HG03103 (cell line): ENCODE data around the gene FAHD2A.
"Not testable (repeated sequence)": the region's sequence is repeated elsewhere in the genome, so short reads cannot be mapped to it uniquely, and the experiment has no call there.

Experiments
- ATAC-seq: cut with Tn5 transposase; IDR thresholded peaks from one replicate; pipeline ENCODE4 v1.9.1; 2021; ENCODE audit warnings: low read depth; ENCODE audit not compliant: unreplicated experiment

Gene FAHD2A

DNA sequence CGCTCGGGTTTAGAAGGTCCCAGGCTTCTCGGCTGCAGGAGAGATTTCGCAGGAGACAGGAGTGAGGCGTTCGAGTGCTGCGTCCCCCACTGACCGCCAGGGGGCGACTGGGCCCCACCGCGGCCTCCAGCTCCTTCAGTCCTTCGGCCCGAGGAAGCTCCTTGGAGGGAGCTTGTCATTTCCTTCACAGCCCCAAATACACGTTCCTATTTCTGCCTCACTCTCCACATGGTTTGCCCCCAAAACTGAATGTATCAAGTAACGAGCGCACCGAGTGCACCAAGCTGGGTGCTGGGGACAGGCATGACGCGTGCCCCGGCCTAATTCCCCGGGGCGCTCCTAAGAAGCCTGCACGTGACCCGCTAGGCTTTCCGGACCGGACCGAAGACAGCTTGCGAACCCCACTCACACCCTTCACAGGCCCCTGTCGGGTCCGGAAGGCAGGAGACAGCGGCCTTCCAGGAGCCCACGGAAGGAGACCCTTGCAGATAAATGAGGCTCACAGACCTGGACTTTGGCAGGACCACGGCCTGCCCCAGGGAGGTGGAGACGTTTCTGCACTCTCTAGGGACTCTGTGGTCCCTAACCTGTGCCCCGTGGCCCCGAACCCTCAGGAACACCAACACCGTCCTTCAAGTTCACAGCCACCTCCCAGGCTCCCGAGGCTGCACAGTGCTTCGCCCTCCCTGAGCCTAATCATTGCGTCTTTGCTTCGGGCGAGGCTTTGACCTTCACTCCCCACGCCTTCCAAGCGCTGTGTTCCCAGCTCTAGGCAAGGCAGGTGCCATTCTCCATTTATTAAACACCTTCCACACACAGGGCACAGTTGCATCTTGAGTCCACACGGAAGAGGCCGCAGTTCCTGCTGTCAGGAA lies 13.0 kb upstream of the FAHD2A start:
- peak; percentile 61 for ATAC-seq

DNA sequence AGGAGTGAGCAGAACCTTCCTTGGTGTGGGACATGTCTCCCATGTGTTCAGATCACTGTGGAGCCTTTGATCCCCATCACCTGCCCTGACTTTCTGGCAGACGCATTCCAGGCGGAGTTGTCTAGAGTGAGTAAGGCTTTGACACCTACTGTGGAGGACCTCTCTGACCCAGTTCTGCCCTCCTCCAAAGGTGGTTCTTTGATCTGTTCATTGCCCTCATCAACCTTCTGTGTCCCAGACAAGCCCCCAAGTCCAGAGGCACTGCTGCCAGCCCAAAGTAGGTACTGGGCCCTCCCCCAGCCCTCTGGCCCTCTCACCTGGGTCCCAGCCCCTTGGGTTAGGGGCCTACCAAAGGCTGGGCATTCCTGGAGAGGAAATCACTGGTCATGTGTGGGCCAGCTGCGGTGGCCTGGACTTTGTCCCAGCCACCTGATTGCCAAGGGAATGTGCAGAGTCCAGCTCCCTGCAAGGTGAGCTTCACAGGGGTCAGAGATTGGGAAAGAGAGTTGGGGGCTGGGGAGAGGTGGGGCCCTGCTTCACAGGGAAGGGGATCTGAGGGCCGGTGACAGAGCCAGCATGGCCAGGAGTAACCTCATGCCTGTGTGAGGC lies 12.1 kb upstream of the FAHD2A start:
- no peak for ATAC-seq

DNA sequence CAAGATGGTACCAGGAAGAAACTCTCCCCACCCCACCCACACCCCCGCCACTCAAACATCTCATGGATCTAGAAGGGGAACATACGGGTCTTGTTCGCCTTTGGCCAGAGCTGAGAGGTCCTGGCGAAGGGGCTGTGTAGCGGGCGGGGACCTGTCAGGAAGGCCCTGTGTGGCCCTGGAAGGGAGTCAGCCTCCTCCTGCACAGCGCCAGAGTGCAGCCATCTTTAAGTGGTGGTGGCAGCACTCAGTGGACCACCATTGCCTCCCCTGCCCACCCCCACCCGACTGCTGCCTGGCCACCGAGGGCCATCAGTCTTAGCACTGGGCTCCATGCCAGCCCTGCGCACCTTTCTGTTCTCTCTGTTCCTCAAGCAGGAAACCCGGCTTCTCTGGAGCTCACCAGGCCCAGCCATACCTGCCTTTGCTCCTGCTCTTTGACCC lies 11.6 kb upstream of the FAHD2A start:
- no peak for ATAC-seq

DNA sequence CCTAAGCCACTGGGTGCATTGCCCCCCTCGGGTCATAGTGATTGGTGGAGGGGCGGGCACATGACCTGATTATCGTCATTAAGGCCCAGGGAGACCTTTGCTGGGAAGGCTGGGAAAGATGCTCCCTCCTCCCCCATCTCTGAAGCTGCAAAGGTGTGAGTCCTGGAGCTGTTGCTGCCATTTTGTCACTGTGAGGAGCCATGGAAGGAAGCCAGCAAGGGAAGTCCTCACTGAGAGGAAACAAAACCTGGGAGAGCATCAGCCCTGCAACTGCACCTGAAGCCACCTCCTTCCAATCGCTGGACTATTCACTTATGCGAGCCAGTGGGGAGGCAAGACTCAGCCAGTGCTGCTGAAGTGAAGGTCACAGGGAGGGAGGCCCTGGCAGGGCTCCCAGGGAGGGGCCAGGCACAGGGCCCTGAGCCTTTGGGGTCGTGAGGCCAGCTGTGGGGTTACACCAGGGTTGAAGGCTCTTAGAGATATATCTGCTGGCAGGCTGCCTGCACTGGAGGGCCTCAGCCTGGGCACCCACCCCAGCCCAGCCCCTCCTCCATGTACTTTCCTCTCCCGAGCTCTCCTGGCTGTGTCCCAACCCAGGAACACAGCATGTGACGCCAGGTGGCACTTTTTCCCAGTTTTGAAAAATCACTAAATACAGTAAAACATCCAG lies 10.7 kb upstream of the FAHD2A start:
- no peak for ATAC-seq

DNA sequence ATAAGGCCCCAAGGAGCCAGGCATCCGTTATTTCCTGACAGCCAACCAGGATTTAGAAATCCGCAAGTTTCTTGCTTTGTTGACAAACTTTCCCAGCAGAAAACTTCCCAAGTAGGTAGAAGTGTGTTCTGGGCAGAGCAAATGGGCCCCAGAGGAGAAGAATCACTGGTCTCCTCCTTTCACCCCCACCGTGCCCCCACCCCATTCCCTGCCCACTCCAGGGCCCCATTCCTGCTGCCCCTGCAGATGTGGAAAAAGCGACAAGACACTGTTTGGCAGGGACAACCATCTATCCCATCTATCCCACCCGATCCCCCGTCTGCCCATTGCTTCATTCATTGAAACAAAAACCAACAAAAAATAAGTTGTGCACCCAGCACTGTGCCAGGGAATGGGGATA lies 10.2 kb upstream of the FAHD2A start:
- ATAC-seq: no peak

DNA sequence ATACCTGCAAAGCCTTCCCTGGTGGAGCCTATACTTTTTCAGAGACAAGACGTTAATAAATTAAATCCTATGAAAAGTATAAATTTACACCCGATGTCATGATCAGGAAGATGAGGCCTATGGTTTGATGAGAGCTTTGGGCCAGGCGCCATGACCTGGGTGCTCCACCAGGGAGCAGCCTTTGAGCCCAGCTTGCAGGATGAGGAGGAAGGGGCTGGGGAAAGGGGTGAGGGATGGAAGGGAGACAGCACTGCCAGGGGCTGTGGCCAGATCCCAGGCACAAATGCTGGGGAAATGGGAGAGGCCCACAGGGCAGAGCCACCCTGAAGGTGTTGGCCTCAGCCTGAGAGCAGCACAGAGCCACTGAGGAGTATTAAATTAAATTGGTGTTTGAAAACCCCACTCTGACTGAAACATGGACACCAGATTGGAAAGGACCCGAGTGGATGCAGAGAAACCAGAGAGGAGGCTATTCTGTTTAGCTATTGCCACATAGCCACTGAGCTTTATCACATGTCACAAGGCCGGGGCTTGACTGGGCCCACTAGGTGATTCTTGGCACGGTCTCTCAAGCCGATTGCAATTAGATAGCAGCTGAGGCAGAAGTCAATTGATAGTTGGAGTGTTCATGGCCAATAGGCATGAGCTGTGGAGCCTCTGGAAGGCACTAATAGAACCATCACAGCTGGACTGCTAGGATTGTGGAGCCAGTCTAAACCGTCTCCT lies 9.6 kb upstream of the FAHD2A start:
- no peak for ATAC-seq

DNA sequence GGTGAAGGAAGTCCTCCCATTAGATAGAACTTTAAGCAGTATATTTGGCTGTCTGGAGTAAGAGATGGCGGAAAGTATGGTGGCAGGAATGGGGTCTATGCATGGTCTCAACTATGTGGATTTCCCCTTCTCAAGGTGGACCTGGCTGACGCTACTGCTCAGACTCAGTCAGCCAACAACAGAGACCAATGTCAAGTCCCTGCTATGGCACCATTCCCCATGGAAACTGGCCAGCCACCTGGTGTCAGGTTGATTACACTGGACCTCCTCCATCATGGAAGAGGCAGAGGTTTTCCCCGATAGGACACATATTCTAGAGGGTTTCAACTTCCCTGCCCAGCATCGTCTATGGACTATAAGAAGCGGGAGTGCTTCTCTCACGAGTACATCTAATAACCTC lies 8.6 kb upstream of the FAHD2A start:
- ATAC-seq: no peak

DNA sequence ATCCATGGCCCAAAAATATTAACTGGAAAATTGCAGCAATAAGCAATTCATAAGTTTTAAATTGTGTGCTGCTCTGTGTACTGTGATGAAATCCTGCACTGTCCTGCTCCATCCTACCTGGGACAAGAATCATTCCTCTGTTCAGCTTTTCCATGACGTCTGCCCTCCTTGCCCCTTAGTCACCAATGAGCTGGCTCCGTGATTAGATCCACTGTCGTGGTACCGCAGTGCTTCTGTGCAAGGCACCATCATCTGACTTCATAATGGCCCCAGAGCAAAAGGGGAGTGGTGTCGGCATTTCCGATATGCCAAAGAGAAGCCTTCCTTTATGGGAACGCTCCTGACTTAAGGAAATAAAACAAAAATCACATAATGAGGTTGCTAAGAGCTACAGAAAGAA lies 3.4 kb upstream of the FAHD2A start:
- ATAC-seq: no peak

DNA sequence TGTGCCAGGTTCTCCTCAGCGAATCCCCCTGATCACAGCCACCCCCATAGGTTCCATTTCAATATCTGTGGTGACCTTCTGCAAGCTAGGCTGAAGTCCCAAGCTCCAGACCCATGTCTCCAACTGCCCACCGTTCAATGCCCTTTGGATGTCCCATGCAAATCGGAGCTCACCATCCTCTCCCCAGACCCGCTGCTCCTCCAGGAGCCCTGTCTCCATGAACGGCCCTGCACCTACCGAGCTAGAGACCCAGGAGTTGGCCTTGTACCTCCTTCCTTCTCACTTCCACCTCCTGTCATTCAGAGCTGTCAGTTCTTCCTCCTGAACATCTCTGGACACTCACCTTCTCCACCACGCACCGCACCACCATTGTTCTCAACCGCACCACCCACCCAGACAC lies 1.0 kb upstream of the FAHD2A start:
- no peak for ATAC-seq

DNA sequence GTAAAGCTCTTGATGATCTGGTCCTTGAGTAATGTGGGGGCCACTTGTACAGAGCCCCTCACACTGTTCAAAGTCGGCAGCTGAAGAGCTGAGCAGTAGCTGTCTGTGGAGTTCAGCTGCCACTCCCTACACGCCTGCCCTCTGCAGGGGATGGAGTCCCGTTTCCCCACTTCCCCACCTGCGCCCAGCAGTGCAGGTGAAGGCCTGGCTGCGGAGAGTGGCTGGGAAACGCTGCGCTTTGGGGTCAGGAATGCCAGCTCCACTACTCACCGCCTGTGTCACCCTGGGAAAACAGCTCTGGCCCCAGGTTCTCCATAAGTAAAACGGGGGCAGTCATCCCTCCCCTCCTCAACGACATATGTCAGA lies 521 bp upstream of the FAHD2A start:
- ATAC-seq: peak; percentile 11

DNA sequence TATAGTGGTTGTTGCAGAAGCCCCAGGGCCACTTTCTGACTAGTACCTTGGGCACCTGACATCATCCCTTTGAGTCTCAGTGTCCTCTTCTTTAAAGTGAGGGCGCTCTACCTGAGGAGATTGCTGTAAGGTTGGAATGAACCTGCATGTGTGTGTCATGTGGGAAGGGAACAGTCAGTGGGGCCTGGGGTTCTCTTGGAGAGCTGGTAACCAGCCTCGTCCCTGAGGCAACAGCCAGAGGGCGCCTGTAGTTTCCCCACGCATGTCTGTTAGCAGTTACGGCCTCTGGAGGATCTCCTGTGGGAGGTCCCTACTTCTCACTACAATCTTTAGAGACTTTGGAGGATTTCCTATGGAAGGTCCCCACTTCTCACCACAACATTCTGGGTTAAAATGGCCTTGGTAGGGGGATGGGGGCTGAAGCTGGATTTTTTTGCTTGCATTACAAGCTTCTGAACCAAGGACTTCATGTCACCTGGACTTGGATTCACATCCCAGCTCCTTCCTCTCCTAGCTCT lies 755 bp downstream of the FAHD2A start:
- not testable (repeated sequence) for ATAC-seq

DNA sequence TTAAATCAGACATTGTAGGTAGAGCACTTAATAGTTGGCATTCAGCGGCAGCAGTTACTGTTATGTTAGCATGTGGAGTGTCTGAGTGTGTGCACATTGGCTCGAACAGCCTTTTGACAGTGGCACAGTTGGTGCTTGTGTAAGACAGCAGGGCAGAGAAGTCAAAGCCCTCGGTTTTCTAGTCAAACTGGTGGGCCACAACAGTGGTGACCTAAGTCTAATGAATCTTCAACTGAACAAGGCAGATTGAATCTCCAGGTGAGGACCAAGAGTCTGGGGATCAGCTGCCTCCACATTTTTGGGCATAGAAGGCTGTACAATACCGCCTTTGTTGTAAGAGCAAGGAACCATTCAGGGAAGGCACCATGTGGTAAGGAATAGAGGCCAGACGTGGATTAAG lies 1.3 kb downstream of the FAHD2A start:
- not testable (repeated sequence) for ATAC-seq

DNA sequence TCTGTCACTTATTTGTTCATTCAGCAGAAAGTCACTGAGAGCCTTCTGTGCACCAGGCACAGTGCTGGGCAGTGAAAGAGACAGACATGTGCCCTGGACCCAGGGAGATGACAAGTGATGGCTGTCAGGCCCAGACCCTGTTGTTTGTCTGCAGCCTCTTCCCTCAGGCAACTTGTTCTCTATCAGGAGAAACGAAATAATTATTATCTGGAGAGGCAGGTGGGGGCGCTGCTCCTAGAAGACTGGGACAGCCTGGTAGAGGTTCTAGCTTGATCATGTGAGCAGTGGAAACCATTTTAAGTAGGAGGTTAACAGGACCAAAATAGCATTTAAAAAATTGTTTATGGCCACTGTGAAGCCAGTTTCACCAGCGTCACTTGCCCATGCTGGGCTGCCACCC lies 2.2 kb downstream of the FAHD2A start:
- not testable (repeated sequence) for ATAC-seq

DNA sequence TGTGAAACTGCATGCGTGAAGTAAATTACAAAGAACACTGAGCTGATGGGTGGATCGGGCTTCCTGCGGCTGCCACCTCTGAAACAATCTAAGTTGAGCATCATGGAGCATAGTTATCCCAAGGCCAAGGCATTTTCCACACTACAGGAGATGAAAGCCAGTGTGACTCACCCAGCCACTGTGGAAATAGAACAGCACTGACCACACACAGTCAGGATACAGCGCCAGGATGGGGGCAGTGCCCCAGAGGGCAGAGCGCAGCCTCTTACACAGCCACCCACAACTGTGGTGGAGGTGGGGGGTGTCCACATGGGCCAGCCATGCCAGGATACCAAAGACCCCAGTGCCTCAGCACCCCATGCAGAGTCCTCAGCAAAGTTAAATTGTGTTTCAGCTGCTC lies 8.7 kb downstream of the FAHD2A start:
- ATAC-seq: not testable (repeated sequence)

DNA sequence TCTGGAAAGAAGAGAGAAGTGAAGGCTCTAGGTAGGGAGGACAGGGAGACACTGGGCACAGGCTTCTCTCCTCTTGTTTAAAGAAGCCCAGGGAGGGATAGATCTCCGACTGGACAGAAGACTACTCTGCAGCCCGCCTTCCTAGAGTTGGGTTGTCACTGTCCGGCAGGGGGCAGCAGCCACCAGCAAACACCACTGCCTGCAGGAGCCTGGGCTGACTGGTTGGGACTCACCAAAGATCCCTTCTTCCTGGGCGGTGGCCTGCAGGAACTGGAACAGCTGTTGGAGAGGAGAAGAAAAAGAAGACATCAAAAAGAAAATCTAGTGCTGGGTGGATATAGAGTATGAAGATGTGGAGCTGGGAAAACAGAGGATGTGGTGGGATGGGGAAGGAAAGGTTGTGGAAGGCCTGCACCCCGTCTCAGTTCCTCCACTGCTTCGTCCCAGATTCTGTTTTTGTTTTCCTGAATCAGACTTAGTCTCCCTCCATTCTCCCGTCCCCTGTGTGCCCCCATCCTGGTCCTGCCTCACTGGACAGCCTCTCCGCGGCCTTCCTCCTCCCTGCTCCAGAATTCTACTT lies 11.6 kb downstream of the FAHD2A start:
- ATAC-seq: peak; percentile 77

DNA sequence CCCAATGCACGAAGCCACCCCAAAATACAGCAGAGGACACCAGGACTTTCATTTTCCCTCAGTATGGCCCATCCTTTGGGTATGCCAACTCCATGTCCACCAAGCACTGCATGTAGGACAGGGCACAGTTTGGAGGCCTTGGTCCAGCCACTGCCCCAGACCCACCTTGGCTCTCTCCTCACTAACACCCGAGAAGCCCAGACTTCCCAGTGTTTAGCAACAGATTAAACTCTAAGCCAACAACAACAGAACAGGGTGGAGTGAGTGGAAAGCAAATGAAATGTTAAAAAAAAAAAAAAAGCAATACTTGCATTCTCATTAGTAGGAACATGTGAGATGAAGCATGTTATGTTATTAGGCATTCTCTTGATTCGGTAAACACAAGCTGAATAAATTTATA lies 12.6 kb downstream of the FAHD2A start:
- ATAC-seq: not testable (repeated sequence)

DNA sequence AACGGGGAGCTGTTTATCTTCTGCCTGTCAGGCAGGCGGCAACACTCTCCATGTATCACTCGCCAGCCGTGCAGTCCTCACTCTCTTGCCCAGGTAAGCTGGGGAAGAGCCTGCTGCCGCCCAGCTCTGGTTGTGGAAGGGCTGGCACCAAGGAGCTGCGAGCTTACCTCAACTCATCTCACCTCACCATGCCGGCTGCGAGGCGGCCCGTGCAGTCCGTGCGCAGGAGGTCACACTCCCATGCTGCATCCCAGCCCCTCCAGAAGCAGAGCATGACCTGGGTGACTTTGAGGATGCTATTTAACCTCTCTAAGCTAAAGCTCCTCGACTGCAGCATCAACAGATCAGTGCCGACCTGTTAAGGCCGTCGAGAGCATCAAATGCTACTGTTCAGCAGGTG lies 13.1 kb downstream of the FAHD2A start:
- not testable (repeated sequence) for ATAC-seq

DNA sequence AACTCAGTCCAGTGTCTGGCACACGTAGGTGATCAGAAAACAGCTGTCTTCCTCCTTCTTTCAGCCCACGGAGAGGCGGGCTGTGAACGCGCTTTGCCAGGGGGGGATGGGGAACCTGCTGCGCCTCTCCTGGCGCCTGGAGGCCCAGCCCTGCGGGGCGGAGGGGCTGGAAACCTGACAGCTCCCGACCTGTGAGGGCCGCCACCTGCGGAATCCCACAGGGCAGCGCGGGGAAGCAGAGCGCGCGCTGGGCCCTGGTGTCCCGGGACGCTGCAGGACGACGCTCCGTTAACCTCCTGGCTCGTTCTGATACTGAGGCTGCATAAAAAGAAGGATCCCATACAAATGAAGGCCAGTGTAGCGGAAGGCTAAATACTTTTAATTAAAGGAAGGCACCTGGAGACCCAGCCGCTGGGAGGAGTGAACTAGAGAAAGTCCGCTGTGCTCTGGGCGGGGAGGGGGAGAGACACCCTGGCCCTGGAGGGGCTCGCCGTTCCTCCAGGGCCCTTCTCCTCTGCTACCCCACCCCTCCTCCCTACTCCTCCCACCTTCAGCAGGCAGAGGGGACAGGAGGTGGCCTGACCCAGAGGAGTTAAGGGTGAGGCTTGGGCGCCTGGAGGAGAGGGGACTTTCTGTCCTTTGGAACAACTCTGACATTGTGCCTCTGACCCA lies 24.8 kb downstream of the FAHD2A start:
- ATAC-seq: not testable (repeated sequence)

DNA sequence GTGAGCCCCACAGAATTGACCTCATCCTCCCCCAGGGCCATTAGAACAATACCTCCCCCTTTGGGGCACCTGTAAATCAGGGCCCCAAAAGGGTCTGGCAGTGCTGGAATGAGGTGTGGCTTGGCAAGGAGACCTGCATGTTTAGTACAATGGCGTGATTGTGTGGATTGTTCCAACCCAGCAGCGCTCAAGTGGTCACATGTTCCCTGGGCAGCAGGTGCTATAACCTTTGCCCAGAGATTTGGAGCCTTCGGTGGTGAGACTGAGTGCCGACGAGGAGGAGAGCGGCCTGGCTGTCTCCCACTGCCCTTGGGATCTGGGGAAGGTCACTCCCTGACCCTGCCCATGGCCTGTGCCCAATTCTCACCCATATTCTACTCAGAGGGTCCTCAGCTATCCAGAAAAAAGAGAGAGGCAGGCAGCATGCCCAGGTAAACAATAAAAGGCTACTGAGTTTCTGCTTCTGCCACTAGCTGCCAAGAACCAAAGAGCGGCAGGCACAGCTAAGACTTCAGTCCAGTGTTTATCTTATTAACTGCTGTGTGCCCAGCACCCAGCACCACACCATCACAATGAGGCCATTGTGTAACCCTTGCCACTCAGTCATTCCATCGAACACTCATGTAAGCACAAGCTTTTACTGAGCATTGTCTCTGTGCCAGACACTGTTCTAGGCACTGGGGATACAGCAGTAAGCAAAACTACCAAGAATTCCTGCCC lies 27.4 kb downstream of the FAHD2A start:
- not testable (repeated sequence) for ATAC-seq
